ENCODE measurements around the gene CECR2. TPM values are rescaled to one million over a fixed set of nuclear protein-coding genes. Genes with fewer than 3 reads are reported as not detected.

CECR2 gene
- total RNA-seq, 1 experiment from 2014 or later = 111 TPM

DNA sequence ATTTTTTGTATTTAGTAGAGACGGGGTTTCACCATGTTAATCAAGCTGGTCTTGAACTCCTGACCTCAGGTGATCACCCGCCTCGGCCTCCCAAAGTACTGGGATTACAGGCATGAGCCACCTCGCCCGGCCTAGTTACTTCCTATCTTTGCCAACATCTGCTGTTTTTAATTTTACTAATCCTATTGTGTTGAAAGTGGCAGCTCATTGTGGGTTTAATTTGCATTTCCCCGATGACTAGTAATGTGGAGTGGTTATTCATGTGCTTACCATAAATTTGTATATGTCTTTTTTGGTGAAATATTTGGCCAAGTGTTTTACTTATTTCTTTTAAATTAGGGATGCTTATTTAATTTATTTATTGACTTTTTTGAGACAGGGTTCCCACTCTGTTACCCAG, 119.8 kb downstream of the CECR2 start:
- H3K36me3 Mint-ChIP-seq = peaks cover 16% of the 10 kb centered on the region
- ChIA-PET CTCF (interaction anchor here (2.0 kb wide), 1 partner anchor 317 kb away, joined by 5 read pairs; no protein-coding TSS in a partner anchor), POLR2A (no interaction called here)
- H3K4me3 Mint-ChIP-seq = no peak overlapping the region
- no peak overlapping the region; the same call in 1 of the 2 replicates for H3K27ac Mint-ChIP-seq
- peaks cover 62% of the 10 kb centered on the region for H3K4me1 Mint-ChIP-seq
- DNase-seq (ENCODE audit: low spot score) = no peak
- H3K27me3 Mint-ChIP-seq (ENCODE audit: low read depth) = no peaks in the 10 kb centered on the region
- TF ChIP-seq TCF7 (CRISPR knock-in tag; IDR thresholded peaks at IDR 0.05; ENCODE audit: low read depth) (no peak), ZNF396 (CRISPR knock-in tag; IDR thresholded peaks at IDR 0.05; ENCODE audit: borderline replicate concordance) (no peak), PRDM15 (CRISPR knock-in tag; IDR thresholded peaks at IDR 0.05) (no peak), ZNF416 (CRISPR knock-in tag; IDR thresholded peaks at IDR 0.05) (no peak), ZNF532 (CRISPR knock-in tag; IDR thresholded peaks at IDR 0.05; ENCODE audit: borderline replicate concordance) (no peak), PRRX2 (CRISPR knock-in tag; IDR thresholded peaks at IDR 0.05) (no peak)
- TF ChIP-seq, protein P1, sequence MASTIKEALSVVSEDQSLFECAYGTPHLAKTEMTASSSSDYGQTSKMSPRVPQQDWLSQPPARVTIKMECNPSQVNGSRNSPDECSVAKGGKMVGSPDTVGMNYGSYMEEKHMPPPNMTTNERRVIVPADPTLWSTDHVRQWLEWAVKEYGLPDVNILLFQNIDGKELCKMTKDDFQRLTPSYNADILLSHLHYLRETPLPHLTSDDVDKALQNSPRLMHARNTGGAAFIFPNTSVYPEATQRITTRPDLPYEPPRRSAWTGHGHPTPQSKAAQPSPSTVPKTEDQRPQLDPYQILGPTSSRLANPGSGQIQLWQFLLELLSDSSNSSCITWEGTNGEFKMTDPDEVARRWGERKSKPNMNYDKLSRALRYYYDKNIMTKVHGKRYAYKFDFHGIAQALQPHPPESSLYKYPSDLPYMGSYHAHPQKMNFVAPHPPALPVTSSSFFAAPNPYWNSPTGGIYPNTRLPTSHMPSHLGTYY (CRISPR knock-in tag; IDR thresholded peaks at IDR 0.05) = no peak
- TF ChIP-seq, protein P2, sequence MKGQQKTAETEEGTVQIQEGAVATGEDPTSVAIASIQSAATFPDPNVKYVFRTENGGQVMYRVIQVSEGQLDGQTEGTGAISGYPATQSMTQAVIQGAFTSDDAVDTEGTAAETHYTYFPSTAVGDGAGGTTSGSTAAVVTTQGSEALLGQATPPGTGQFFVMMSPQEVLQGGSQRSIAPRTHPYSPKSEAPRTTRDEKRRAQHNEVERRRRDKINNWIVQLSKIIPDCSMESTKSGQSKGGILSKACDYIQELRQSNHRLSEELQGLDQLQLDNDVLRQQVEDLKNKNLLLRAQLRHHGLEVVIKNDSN (CRISPR knock-in tag; IDR thresholded peaks at IDR 0.05) = no peak
- H3K9me3 Mint-ChIP-seq = no peaks in the 10 kb centered on the region
- no peak for ATAC-seq

GRCh38 chr22:17491090-17491640, 121.9 kb downstream of the CECR2 start:
- CTCF ChIA-PET = interaction anchor here (0.6 to 2.8 kb wide), 2 partner anchors 10 to 52 kb away, joined by 5 to 14 read pairs; no protein-coding TSS in a partner anchor
- peaks cover 14% of the 10 kb centered on the region; the same call in 1 of the 2 replicates for H3K36me3 Mint-ChIP-seq
- DNase-seq (ENCODE audit: low spot score) (no peak), ATAC-seq (no peak)
- H3K27me3 Mint-ChIP-seq (ENCODE audit: low read depth) = no peaks in the 10 kb centered on the region
- peak overlapping the region; percentile 82 for H3K27ac Mint-ChIP-seq
- POLR2A ChIA-PET = no interaction called here
- H3K9me3 Mint-ChIP-seq = no peaks in the 10 kb centered on the region
- peaks cover 61% of the 10 kb centered on the region for H3K4me1 Mint-ChIP-seq
- H3K4me3 Mint-ChIP-seq = no peak overlapping the region
- TF ChIP-seq STAT6 (CRISPR knock-in tag; conservative IDR thresholded peaks at IDR 0.05; ENCODE audit: low read depth) = no peak
- TF ChIP-seq PRRX2 (CRISPR knock-in tag; IDR thresholded peaks at IDR 0.05) = no peak
- TF ChIP-seq TEAD1 (CRISPR knock-in tag; IDR thresholded peaks at IDR 0.05) = no peak
- TF ChIP-seq ZNF232 (CRISPR knock-in tag; IDR thresholded peaks at IDR 0.05) = no peak
- TF ChIP-seq ETV6 (CRISPR knock-in tag; IDR thresholded peaks at IDR 0.05) = no peak
- no peak for TF ChIP-seq ZNF138 (CRISPR knock-in tag; conservative IDR thresholded peaks at IDR 0.05)
- TF ChIP-seq, protein P3, sequence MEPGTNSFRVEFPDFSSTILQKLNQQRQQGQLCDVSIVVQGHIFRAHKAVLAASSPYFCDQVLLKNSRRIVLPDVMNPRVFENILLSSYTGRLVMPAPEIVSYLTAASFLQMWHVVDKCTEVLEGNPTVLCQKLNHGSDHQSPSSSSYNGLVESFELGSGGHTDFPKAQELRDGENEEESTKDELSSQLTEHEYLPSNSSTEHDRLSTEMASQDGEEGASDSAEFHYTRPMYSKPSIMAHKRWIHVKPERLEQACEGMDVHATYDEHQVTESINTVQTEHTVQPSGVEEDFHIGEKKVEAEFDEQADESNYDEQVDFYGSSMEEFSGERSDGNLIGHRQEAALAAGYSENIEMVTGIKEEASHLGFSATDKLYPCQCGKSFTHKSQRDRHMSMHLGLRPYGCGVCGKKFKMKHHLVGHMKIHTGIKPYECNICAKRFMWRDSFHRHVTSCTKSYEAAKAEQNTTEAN (CRISPR knock-in tag; IDR thresholded peaks at IDR 0.05) = no peak
- no peak for TF ChIP-seq FOXP1 (CRISPR knock-in tag; IDR thresholded peaks at IDR 0.05; ENCODE audit: borderline replicate concordance)
- no peak for TF ChIP-seq RORB (CRISPR knock-in tag; IDR thresholded peaks at IDR 0.05)
- no peak for TF ChIP-seq JAZF1 (CRISPR knock-in tag; IDR thresholded peaks at IDR 0.05)
- no peak for TF ChIP-seq ZBTB21 (CRISPR knock-in tag; IDR thresholded peaks at IDR 0.05; ENCODE audit: borderline replicate concordance)

All from WTC11 (cell line).